Cortex of kidney (tissue), 1 donor: ENCODE data around the gene CDC42SE1.
"Not testable (repeated sequence)": the region's sequence is repeated elsewhere in the genome, so short reads cannot be mapped to it uniquely, and the experiment has no call there.

Experiments
- DNase-seq: peaks from one replicate; lab custom pipeline; 2025; lab: John Stamatoyannopoulos, UW

CDC42SE1 gene, protein sequence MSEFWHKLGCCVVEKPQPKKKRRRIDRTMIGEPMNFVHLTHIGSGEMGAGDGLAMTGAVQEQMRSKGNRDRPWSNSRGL

DNA sequence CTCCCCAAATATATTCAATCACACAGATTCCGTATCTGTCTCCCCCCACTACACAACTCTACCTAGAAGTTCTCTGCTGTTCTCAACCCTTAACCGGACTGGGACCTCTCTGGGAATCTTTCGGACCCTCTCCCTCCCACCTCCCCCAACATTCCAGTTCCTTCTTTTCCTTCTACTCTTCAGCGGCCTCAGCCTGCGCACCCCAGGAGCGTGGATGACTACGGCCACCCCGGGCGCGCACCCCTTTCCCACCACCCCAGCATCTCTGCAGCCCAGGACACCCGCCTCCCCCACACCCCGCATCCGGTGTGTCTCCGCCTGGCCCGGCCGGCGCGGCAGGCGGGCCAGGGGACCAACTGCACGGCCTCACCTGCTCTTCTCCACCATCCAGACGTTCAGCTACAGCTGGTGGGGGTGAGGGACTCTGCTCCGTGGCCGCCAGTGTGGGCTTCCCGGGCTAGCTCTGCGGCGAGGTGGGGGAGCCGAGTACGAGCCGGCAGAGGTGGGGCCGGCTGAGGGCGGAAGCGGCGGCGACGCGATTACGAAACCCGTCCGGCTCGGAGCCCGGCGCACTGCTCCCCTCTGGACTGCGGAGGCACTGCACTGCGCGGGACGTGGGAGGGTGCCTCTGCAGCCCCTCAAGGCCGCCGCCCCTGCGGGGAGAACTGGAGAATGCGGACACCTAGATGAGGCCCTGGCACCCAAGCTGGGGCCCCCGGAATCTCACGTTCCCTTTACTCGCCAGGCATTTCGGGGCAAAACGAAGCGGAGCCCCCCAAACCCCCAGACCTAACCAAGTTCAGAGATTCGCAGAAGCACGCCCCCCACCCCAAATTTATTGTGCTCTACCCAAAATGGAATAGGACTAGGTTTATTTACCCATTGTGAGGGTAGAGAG lies at the start of gene CDC42SE1:
TSS of gene CDC42SE1 (minus strand) at position 514 of the 898 bp plus-strand sequence. CDS start 3,892 bp downstream, outside the sequence.
- DNase-seq, result no peak

- no peak for DNase-seq
Observed at GRCh38 chr1:151108331-151108730, 48.9 kb upstream of the CDC42SE1 start.

DNA sequence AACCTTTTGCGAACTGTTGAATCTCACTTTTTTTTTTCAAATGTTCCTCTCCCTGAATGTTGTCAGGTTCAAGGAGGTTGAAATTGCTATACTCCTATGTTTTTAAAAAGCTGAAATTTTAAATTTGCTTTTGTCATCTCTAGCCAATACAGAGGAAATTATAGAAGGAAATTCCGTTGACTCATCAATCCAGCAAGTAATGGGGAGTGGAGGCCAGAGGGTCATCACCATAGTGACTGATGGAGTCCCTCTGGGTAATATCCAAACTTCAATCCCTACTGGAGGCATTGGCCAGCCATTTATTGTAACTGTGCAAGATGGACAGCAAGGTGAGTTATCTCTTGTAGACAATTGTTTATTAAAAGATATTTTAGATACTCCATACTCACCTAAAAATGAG lies 47.5 kb upstream of the CDC42SE1 start:
- no peak for DNase-seq

GRCh38 chr1:151104630-151105029 lies 45.2 kb upstream of the CDC42SE1 start:
- DNase-seq, result no peak

GRCh38 chr1:151098126-151098525 lies 38.7 kb upstream of the CDC42SE1 start:
- DNase-seq, result no peak

- not testable (repeated sequence) for DNase-seq
Observed at GRCh38 chr1:151097426-151097825, 38.0 kb upstream of the CDC42SE1 start.

DNA sequence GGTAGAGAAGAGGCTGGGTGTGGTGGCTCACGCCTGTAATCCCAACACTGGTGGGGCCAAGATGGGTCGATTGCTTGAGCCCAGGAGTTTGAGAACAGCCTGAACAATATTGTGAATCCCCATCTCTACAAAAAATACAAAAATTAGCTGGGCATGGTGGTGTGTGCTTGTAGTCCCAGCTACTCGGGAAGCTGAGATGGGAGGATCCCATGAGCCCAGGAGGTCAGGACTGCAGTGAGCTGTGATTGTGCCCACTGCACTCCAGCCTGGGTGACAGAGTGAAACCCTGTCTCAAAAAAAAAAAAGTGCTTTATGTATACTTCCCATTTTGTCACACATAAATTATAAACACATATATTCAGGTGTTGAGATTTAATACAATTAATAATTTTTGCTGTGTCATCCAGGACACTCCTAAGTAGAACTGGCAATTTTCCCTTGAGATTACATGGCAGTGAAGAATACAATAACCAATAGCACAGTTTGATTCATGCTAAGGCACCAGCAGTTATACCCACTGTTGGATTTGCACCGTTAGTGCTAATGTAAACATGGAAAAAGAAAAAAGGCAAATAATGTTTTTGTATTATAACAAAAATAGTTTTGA lies 26.6 kb upstream of the CDC42SE1 start:
- DNase-seq, result no peak

GRCh38 chr1:151072224-151072623 lies 12.8 kb upstream of the CDC42SE1 start:
- DNase-seq, result no peak

GRCh38 chr1:151070474-151071276 lies 11.3 kb upstream of the CDC42SE1 start, which contains the start of gene GABPB2:
Gene GABPB2, plus strand, starts transcription at chr1:151070761. Its CDS starts 17,429 bp downstream, at chr1:151088190.
- no peak for DNase-seq

GRCh38 chr1:151069103-151069486 lies 9.7 kb upstream of the CDC42SE1 start:
- no peak for DNase-seq

DNA sequence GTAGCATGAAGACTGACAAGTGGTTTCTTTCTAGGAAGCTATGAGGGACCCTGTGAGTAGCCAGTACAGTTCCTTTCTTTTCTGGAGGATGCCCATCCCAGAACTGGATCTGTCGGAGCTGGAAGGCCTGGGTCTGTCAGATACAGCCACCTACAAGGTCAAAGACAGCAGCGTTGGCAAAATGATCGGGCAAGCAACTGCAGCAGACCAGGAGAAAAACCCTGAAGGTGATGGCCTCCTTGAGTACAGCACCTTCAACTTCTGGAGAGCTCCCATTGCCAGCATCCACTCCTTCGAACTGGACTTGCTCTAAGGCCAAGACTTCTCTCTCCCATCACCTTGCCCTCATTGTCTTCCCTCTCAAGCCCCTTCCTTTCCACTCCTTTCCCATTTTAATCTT lies 7.8 kb upstream of the CDC42SE1 start:
- DNase-seq, result no peak

- no peak for DNase-seq
Observed at GRCh38 chr1:151065089-151065645, 5.7 kb upstream of the CDC42SE1 start.

DNA sequence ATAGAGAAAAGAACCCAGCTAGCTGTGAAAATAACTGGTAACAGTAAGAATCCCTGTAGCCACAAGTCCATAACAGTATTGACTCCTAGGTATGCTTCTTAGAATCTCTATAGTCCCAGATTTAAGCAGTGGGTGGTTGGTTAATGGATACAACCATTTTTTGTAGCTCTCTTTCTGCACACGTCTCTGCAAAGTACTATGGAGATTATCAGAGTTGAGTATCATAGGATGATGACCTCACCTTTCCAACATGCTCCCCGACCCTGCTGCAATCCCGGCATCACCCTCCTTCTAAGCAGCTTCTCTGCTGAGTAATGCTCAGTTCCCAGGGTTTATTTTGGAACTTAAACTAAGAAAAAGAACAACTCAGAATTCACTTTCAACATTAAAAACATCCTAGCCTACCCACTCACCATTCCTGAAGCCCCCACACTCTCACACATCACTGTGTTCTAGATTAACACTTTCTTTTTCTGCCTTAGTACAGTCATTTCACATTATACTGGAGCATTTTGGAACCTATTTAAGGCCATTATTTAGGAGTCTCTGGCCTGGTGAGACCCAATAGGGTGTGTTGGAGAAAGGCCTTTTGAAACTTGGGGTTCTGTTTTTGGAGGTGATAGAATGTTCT lies 3.4 kb upstream of the CDC42SE1 start:
- no peak for DNase-seq

DNA sequence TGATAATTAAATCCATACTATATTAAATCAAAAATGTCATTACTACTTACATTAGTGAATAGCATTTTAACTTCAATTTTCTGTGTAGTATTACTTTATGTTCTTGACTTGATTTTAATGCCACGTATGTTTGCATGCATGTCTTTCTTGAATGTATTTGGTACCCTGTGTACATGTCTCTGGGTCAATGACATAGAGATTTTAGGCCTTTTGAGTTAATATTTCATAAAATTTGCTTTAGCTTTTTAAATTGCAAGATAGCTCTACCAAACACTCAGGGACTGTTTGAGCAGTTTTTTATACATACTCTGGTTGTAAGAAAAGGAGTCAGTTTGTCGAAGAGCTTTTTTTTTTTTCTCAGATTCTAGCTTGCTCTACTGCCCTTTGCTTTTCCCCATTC lies 2.3 kb upstream of the CDC42SE1 start:
- no peak for DNase-seq

DNA sequence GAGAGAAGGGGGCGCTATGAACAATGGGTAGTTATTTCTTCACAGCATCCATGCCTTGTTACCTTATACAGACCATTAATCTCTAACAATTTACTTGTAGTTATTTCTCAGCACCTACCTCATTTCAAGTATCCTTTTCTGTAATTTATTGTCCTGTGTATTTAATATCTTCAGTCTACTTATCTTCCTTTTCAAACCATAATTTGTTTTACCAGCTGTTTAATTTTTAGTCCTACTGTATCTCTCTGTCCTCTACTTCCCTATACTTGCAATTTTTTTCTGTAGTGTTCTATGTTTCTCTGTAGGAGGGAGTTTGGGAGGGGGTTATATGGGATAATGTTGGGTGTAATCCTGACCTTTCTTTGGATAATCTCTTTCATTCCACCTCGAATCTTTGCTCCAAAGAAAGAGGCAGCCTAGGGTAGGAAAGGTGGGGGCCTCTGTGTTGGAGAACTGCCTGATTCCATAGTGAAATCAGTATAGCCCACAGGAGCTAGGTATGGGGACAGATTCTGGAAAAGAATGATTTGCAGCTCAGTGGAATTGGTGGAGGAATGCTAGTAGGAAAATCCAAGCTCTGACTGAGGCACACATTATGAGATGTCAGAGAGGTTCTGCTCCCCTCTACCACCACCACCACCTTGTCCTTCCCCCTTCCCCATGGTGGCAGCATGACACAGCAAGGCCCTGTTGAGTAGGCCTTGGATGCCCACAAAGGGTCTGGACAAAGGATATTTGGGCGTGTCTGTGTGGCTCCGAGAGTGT lies 1.4 kb upstream of the CDC42SE1 start:
- DNase-seq, result no peak

- no peak for DNase-seq
Observed at GRCh38 chr1:151060007-151060656, 710 bp upstream of the CDC42SE1 start, which contains the start of gene MLLT11. Gene MLLT11, plus strand, starts transcription at chr1:151060397. Its CDS starts 6,828 bp downstream, at chr1:151067225.

- DNase-seq, result no peak
Observed at GRCh38 chr1:151058692-151059091, 730 bp downstream of the CDC42SE1 start.

GRCh38 chr1:151056149-151056548 lies 3.3 kb downstream of the CDC42SE1 start:
- no peak for DNase-seq

DNA sequence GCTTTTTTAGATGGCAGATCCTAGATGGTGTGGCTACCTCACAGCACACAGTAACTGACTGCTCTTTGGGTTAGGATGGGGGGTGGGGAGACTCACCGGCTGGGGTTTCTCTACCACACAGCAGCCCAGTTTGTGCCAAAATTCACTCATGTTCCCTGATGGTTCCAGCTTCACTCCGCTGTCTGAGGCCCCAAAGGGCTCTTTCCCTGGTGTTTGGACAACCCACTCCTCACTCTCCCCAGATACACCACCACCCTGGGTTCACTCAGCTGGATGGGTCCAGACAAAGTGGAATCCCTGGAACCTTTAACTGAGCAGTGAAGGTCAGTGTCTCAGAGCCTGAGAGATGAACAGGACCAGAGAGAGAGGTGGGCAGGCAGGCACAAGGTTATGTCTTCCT lies 3.8 kb downstream of the CDC42SE1 start:
- no peak for DNase-seq

GRCh38 chr1:151054971-151055547 lies 4.4 kb downstream of the CDC42SE1 start:
- DNase-seq, result no peak
